GM18526 (cell line): ENCODE measurements around the gene DSCAML1.

Experiments
- POLR2A ChIP-seq: IDR thresholded peaks from 3 replicates; pipeline ENCODE4 v1.6.1; 2011; ENCODE audit not compliant: insufficient read length; ENCODE audit errors: extremely low read depth

The DSCAML1 gene

GRCh38 chr11:117618982-117619355 lies 178.0 kb downstream of the DSCAML1 start:
- no peak for TF ChIP-seq POLR2A

GRCh38 chr11:117618302-117618981 lies 178.6 kb downstream of the DSCAML1 start:
- no peak for TF ChIP-seq POLR2A

GRCh38 chr11:117616979-117617378 lies 180.0 kb downstream of the DSCAML1 start:
- no peak for TF ChIP-seq POLR2A

GRCh38 chr11:117614728-117615127 lies 182.3 kb downstream of the DSCAML1 start:
- TF ChIP-seq POLR2A: no peak

GRCh38 chr11:117613521-117613920 lies 183.5 kb downstream of the DSCAML1 start:
- no peak for TF ChIP-seq POLR2A

GRCh38 chr11:117612177-117612576 lies 184.8 kb downstream of the DSCAML1 start:
- no peak for TF ChIP-seq POLR2A

- TF ChIP-seq POLR2A: no peak
These were observed 186.1 kb downstream of the DSCAML1 start for GRCh38 chr11:117610901-117611300.

GRCh38 chr11:117610045-117610444 lies 187.0 kb downstream of the DSCAML1 start:
- no peak for TF ChIP-seq POLR2A

- no peak for TF ChIP-seq POLR2A
These were observed 189.6 kb downstream of the DSCAML1 start for GRCh38 chr11:117607449-117607848.

GRCh38 chr11:117606790-117607189 lies 190.2 kb downstream of the DSCAML1 start:
- no peak for TF ChIP-seq POLR2A

- no peak for TF ChIP-seq POLR2A
These were observed 190.8 kb downstream of the DSCAML1 start for GRCh38 chr11:117606211-117606610.

GRCh38 chr11:117605331-117605730 lies 191.7 kb downstream of the DSCAML1 start:
- TF ChIP-seq POLR2A: no peak

GRCh38 chr11:117604336-117604995 lies 192.6 kb downstream of the DSCAML1 start:
- TF ChIP-seq POLR2A: no peak

GRCh38 chr11:117603932-117604331 lies 193.1 kb downstream of the DSCAML1 start:
- no peak for TF ChIP-seq POLR2A

- no peak for TF ChIP-seq POLR2A
These were observed 195.9 kb downstream of the DSCAML1 start for GRCh38 chr11:117601006-117601708.

GRCh38 chr11:117600234-117600783 lies 196.7 kb downstream of the DSCAML1 start:
- no peak for TF ChIP-seq POLR2A
